Measurements from ENCODE around the gene SMG6. TPM values are rescaled to one million over a fixed set of nuclear protein-coding genes. Genes with fewer than 3 reads are reported as not detected.

Gene SMG6
- total and polyA plus RNA-seq, 8 donors = 8.4 to 19.8 (median 12.1) TPM

GRCh38 chr17:2283302-2283701, 20.3 kb downstream of the SMG6 start:
- no peaks in the 10 kb centered on the region for H3K4me1 ChIP-seq
- no peak overlapping the region for H3K27ac ChIP-seq
- TF ChIP-seq, protein P1, sequence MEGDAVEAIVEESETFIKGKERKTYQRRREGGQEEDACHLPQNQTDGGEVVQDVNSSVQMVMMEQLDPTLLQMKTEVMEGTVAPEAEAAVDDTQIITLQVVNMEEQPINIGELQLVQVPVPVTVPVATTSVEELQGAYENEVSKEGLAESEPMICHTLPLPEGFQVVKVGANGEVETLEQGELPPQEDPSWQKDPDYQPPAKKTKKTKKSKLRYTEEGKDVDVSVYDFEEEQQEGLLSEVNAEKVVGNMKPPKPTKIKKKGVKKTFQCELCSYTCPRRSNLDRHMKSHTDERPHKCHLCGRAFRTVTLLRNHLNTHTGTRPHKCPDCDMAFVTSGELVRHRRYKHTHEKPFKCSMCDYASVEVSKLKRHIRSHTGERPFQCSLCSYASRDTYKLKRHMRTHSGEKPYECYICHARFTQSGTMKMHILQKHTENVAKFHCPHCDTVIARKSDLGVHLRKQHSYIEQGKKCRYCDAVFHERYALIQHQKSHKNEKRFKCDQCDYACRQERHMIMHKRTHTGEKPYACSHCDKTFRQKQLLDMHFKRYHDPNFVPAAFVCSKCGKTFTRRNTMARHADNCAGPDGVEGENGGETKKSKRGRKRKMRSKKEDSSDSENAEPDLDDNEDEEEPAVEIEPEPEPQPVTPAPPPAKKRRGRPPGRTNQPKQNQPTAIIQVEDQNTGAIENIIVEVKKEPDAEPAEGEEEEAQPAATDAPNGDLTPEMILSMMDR (IDR thresholded peaks at IDR 0.05) = no peak
- no peak for FAIRE-seq
- no peaks in the 10 kb centered on the region for H3K27me3 ChIP-seq
- H3K36me3 ChIP-seq = peaks cover 0 to 42% (median 0%) of the 10 kb centered on the region in 3 donors
- 86 to 88% methylated on average over 7 of the region's 7 CpGs for WGBS, 2 donors
- H3K4me3 ChIP-seq = no peak overlapping the region
- intact Hi-C loops (cut with DNase I) = no loop called here
- no peaks in the 10 kb centered on the region for H3K9me3 ChIP-seq
- peak in 1 of 4 donors; percentile 17 for ATAC-seq
- DNase-seq = no peak

DNA sequence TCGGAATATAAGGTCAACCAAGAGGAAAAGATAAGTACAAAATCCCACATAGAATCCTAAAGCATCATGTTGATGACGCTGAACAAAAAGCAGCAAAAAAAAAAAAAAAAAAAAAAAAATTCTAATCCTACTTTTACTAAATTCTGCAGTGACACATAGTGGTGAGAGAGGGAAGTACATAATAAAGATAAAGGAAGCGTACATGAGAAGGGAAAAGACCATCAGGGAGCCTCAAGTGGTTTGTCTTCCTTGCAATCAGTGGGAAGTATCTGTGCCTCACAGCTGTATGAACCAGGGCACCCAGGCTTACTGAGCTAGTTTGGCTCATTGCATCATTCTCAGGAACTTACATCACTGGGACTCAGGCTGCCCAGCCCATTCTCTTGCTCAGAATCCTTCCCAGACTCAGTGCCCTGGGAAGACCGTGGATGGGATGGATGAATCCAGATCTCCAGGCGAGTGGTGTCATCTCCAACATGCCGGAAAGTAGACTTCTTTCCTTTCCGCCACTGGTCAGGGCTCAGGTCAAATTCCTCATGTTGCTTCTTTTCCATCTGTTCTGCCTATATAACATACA, 21.2 kb downstream of the SMG6 start:
- FAIRE-seq = peak; percentile 94
- no peak overlapping the region for H3K27ac ChIP-seq
- DNase-seq = no peak
- WGBS, 2 donors = 54 to 60% methylated on average over 7 of the region's 7 CpGs
- TF ChIP-seq, protein P1 (IDR thresholded peaks at IDR 0.05) = peak; percentile 22 to 54 (median 24)
- H3K36me3 ChIP-seq = peaks cover 0 to 33% (median 0%) of the 10 kb centered on the region in 3 donors
- intact Hi-C loops (cut with DNase I) = no loop called here
- peak; percentile 38 to 88 (median 75) for ATAC-seq
- no peaks in the 10 kb centered on the region for H3K4me1 ChIP-seq
- no peak overlapping the region for H3K4me3 ChIP-seq
- no peaks in the 10 kb centered on the region for H3K27me3 ChIP-seq
- no peaks in the 10 kb centered on the region for H3K9me3 ChIP-seq

- ATAC-seq (no peak), FAIRE-seq (no peak), DNase-seq (no peak)
- H3K36me3 ChIP-seq = peaks cover 0 to 28% (median 0%) of the 10 kb centered on the region in 3 donors
- intact Hi-C loops (cut with DNase I) = no loop called here
- no peaks in the 10 kb centered on the region for H3K27me3 ChIP-seq
- H3K4me3 ChIP-seq = no peak overlapping the region
- TF ChIP-seq, protein P1 (IDR thresholded peaks at IDR 0.05) = no peak
- no peak overlapping the region for H3K27ac ChIP-seq
- H3K4me1 ChIP-seq = no peaks in the 10 kb centered on the region
- H3K9me3 ChIP-seq = no peaks in the 10 kb centered on the region
- 90 to 94% methylated on average over 9 of the region's 9 CpGs for WGBS, 2 donors
These were observed 23.9 kb downstream of the SMG6 start for GRCh38 chr17:2279707-2280106.

GRCh38 chr17:2277429-2278170, 26.0 kb downstream of the SMG6 start:
- no peak for DNase-seq
- H3K4me1 ChIP-seq = no peaks in the 10 kb centered on the region
- no peaks in the 10 kb centered on the region for H3K9me3 ChIP-seq
- TF ChIP-seq, protein P1 (IDR thresholded peaks at IDR 0.05) = no peak
- H3K36me3 ChIP-seq = peaks cover 0 to 19% (median 0%) of the 10 kb centered on the region in 3 donors
- no peak overlapping the region for H3K4me3 ChIP-seq
- H3K27me3 ChIP-seq = no peaks in the 10 kb centered on the region
- 96 to 98% methylated on average over 9 of the region's 9 CpGs for WGBS, 2 donors
- H3K27ac ChIP-seq = no peak overlapping the region
- no peak for FAIRE-seq
- ATAC-seq = no peak
- intact Hi-C loops (cut with DNase I) = no loop called here

DNA sequence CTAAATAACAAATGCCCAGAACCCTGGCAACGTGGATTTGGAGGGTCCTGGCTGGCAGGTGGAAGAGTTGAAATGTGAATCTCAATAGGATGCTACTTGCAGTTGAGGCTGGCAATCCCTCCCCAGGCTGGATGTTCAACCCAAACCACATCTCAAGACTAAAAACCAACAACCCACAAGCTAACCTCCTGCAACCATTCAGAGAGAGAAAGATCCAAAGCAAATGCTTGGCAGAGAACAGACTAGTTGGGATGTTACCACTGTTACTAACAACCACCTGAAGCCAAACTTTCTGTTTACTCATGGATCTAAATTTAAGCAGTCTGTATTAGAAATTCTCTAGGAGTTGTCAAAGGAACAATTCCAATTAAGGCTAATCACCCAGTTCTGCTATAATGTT, 27.9 kb downstream of the SMG6 start:
- H3K27me3 ChIP-seq = no peaks in the 10 kb centered on the region
- H3K27ac ChIP-seq = no peak overlapping the region
- H3K36me3 ChIP-seq = peaks cover 0 to 7% (median 0%) of the 10 kb centered on the region in 3 donors
- ATAC-seq (no peak), FAIRE-seq (no peak), DNase-seq (no peak)
- H3K9me3 ChIP-seq = no peaks in the 10 kb centered on the region
- no peaks in the 10 kb centered on the region for H3K4me1 ChIP-seq
- TF ChIP-seq, protein P1 (IDR thresholded peaks at IDR 0.05) = no peak
- 66 to 81% methylated on average over 1 of the region's 1 CpG for WGBS, 2 donors
- no peak overlapping the region for H3K4me3 ChIP-seq
- intact Hi-C loops (cut with DNase I) = no loop called here
